ENCODE measurements around the gene OGFOD3.

The OGFOD3 gene

GRCh38 chr17:82424863-82425159 lies 6.4 kb upstream of the OGFOD3 start:
- no peak for TF ChIP-seq CTCF (IDR thresholded peaks at IDR 0.05; ENCODE audit: poor library complexity, severe bottlenecking)
- Histone ChIP-seq H3K4me3 (ENCODE audit: severe bottlenecking) (no peak overlapping the region), H3K4me1 (ENCODE audit: insufficient read depth, poor library complexity, severe bottlenecking) (no peaks in the 10 kb centered on the region), H3K36me3 (ENCODE audit: low read depth) (peaks cover 8% of the 10 kb centered on the region), H3K9me3 (ENCODE audit: severe bottlenecking) (peaks cover 4% of the 10 kb centered on the region), H3K27ac (ENCODE audit: poor library complexity, severe bottlenecking) (no peak overlapping the region), H3K27me3 (ENCODE audit: insufficient read depth, poor library complexity, severe bottlenecking) (no peaks in the 10 kb centered on the region)
- DNase-seq (ENCODE audit: low spot score) = no peak
- ATAC-seq (ENCODE audit: low read depth) = no peak

- Histone ChIP-seq H3K36me3 (ENCODE audit: low read depth) (peaks cover 8% of the 10 kb centered on the region), H3K27ac (ENCODE audit: poor library complexity, severe bottlenecking) (no peak overlapping the region), H3K27me3 (ENCODE audit: insufficient read depth, poor library complexity, severe bottlenecking) (no peaks in the 10 kb centered on the region), H3K4me1 (ENCODE audit: insufficient read depth, poor library complexity, severe bottlenecking) (peaks cover 3% of the 10 kb centered on the region), H3K9me3 (ENCODE audit: severe bottlenecking) (peaks cover 4% of the 10 kb centered on the region), H3K4me3 (ENCODE audit: severe bottlenecking) (no peak overlapping the region)
- TF ChIP-seq CTCF (IDR thresholded peaks at IDR 0.05; ENCODE audit: poor library complexity, severe bottlenecking) = peak; percentile 30
- no peak for ATAC-seq (ENCODE audit: low read depth)
- DNase-seq (ENCODE audit: low spot score) = no peak
These were observed 5.8 kb upstream of the OGFOD3 start for GRCh38 chr17:82424001-82424862.

DNA sequence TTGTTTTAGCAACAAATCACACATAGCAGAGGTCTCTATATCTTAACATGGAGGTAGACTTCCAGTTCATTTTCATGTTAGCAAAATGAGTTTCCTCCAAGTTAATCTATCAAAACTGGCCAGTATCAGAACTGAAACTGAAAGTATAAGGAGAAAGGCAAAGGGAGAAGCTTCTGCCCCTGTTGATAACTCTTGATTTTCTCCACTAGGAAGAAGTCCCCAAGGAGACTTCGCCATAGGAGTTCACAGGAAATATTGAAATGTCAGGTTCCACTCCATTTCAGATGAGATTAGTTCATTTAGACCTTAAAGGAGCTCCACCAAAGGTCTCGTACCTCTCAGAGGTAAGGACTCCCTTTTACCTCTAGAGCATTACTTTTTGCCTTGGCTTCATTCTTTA lies 1.2 kb upstream of the OGFOD3 start:
- no peak for ATAC-seq (ENCODE audit: low read depth)
- DNase-seq (ENCODE audit: low spot score) = no peak
- peak overlapping the region; percentile 42 for H3K27ac ChIP-seq (ENCODE audit: poor library complexity, severe bottlenecking)
- no peak for TF ChIP-seq CTCF (IDR thresholded peaks at IDR 0.05; ENCODE audit: poor library complexity, severe bottlenecking)
- H3K27me3 ChIP-seq (ENCODE audit: insufficient read depth, poor library complexity, severe bottlenecking) = no peaks in the 10 kb centered on the region
- H3K4me3 ChIP-seq (ENCODE audit: severe bottlenecking) = peak overlapping the region; percentile 91
- peaks cover 8% of the 10 kb centered on the region for H3K36me3 ChIP-seq (ENCODE audit: low read depth)
- peaks cover 4% of the 10 kb centered on the region for H3K9me3 ChIP-seq (ENCODE audit: severe bottlenecking)
- peaks cover 7% of the 10 kb centered on the region for H3K4me1 ChIP-seq (ENCODE audit: insufficient read depth, poor library complexity, severe bottlenecking)

DNA sequence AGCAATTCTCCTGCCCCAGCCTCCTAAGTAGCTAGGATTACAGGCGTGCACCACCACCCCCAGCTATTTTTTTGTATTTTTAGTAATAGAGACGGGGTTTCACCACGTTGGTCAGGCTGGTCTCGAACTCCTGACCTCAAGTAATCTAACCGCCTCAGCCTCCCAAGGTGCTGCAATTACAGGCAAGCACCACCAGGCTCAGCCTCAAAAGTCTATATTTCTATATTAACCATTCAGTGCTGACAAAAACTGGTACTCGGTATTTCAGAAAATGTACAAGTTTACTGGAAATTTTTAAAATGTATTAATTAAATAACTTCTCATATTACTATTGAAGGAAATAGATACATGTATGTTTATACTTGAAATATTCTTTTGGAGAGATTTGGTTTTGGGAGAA lies 1.6 kb downstream of the OGFOD3 start:
- Histone ChIP-seq H3K4me1 (ENCODE audit: insufficient read depth, poor library complexity, severe bottlenecking) (peaks cover 7% of the 10 kb centered on the region), H3K36me3 (ENCODE audit: low read depth) (peaks cover 11% of the 10 kb centered on the region), H3K4me3 (ENCODE audit: severe bottlenecking) (no peak overlapping the region), H3K27ac (ENCODE audit: poor library complexity, severe bottlenecking) (no peak overlapping the region), H3K9me3 (ENCODE audit: severe bottlenecking) (no peaks in the 10 kb centered on the region), H3K27me3 (ENCODE audit: insufficient read depth, poor library complexity, severe bottlenecking) (no peaks in the 10 kb centered on the region)
- ATAC-seq (ENCODE audit: low read depth) (no peak), DNase-seq (ENCODE audit: low spot score) (peak; percentile 2)
- TF ChIP-seq CTCF (IDR thresholded peaks at IDR 0.05; ENCODE audit: poor library complexity, severe bottlenecking) = no peak

DNA sequence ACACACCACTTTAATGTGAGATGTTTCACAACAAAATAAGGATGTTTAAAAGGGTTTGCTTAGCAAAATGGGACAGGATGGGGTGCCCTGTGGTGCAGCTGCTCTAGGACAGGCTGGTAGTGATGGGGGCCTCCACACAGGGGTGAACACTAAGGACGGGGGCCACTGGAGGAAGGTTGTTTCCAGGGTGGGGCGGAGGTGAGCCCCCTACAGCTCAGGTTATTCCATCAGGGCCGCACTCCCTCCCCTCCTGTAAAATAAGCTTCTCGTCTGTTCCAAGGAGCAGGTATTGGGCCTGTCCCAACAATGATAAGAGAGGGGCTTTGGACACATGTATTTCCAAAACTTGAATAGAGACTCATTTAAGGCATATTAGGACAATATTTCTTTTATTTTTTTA lies 2.1 kb downstream of the OGFOD3 start:
- H3K27ac ChIP-seq (ENCODE audit: poor library complexity, severe bottlenecking) = no peak overlapping the region
- peaks cover 11% of the 10 kb centered on the region for H3K36me3 ChIP-seq (ENCODE audit: low read depth)
- TF ChIP-seq CTCF (IDR thresholded peaks at IDR 0.05; ENCODE audit: poor library complexity, severe bottlenecking) = no peak
- no peak overlapping the region for H3K4me3 ChIP-seq (ENCODE audit: severe bottlenecking)
- H3K27me3 ChIP-seq (ENCODE audit: insufficient read depth, poor library complexity, severe bottlenecking) = no peaks in the 10 kb centered on the region
- ATAC-seq (ENCODE audit: low read depth) (no peak), DNase-seq (ENCODE audit: low spot score) (peak; percentile 36)
- no peaks in the 10 kb centered on the region for H3K9me3 ChIP-seq (ENCODE audit: severe bottlenecking)
- H3K4me1 ChIP-seq (ENCODE audit: insufficient read depth, poor library complexity, severe bottlenecking) = peaks cover 7% of the 10 kb centered on the region
